ENCODE results near the gene ALPK3.

ALPK3 gene

GRCh38 chr15:84878504-84878903 is 61.3 kb downstream of the ALPK3 start:
- DNase-seq, result peak; percentile 75

GRCh38 chr15:84879088-84879780 is 62.1 kb downstream of the ALPK3 start:
- no peak for DNase-seq

GRCh38 chr15:84880007-84880406 is 62.9 kb downstream of the ALPK3 start:
- no peak for DNase-seq

GRCh38 chr15:84880822-84881519 is 63.8 kb downstream of the ALPK3 start:
- no peak for DNase-seq

GRCh38 chr15:84881520-84881830 is 64.3 kb downstream of the ALPK3 start:
- no peak for DNase-seq

GRCh38 chr15:84883466-84883865 is 66.3 kb downstream of the ALPK3 start:
- no peak for DNase-seq

- no peak for DNase-seq
Measured at GRCh38 chr15:84883916-84884781, 67.0 kb downstream of the ALPK3 start, which contains the start of gene SLC28A1. TSS of gene SLC28A1 (plus strand) at chr15:84884662. CDS start at chr15:84887761, 3,099 bp downstream.

- DNase-seq, result no peak
Measured at GRCh38 chr15:84885801-84886200, 68.6 kb downstream of the ALPK3 start.

GRCh38 chr15:84886211-84886983 is 69.2 kb downstream of the ALPK3 start:
- DNase-seq, result no peak

- DNase-seq, result no peak
Measured at GRCh38 chr15:84886984-84887299, 69.8 kb downstream of the ALPK3 start.

- DNase-seq, result no peak
Measured at GRCh38 chr15:84887938-84888337, 70.8 kb downstream of the ALPK3 start.

GRCh38 chr15:84888639-84889038 is 71.5 kb downstream of the ALPK3 start:
- no peak for DNase-seq

- DNase-seq, result no peak
Measured at GRCh38 chr15:84889313-84889990, 72.3 kb downstream of the ALPK3 start.

GRCh38 chr15:84889991-84890669 is 73.0 kb downstream of the ALPK3 start:
- DNase-seq, result no peak

- no peak for DNase-seq
Measured at GRCh38 chr15:84890670-84891162, 73.6 kb downstream of the ALPK3 start.

GRCh38 chr15:84891339-84891738 is 74.2 kb downstream of the ALPK3 start:
- DNase-seq, result no peak

- DNase-seq, result no peak
Measured at GRCh38 chr15:84892786-84893307, 75.7 kb downstream of the ALPK3 start.

GRCh38 chr15:84893607-84894006 is 76.5 kb downstream of the ALPK3 start:
- no peak for DNase-seq

GRCh38 chr15:84894736-84895425 is 77.7 kb downstream of the ALPK3 start:
- no peak for DNase-seq

GRCh38 chr15:84898761-84899160 is 81.6 kb downstream of the ALPK3 start:
- DNase-seq, result no peak

- DNase-seq, result no peak
Measured at GRCh38 chr15:84899750-84900149, 82.6 kb downstream of the ALPK3 start.

All from activated CD8-positive, alpha-beta memory T cell treated with anti-CD3 and anti-CD28 coated beads, Interleukin-2, amount 50 U/mL, for 48 hours (primary cell).